HG03108 (cell line): Measurements from ENCODE around the gene DERL3.
"Not testable (repeated sequence)": the region's sequence is repeated elsewhere in the genome, so short reads cannot be mapped to it uniquely, and the experiment has no call there.

Experiments used
- ATAC-seq: cut with Tn5 transposase; IDR thresholded peaks from one replicate; pipeline ENCODE4 v1.9.1; 2021; ENCODE audit warnings: moderate library complexity; ENCODE audit not compliant: unreplicated experiment

The DERL3 gene

GRCh38 chr22:23838681-23839468 lies at the start of gene DERL3:
Gene DERL3, minus strand, starts transcription at chr22:23839006. Its CDS starts 19 bp downstream, at chr22:23838987.
- peak; percentile 74 for ATAC-seq

GRCh38 chr22:23884140-23884539 lies 45.3 kb upstream of the DERL3 start:
- ATAC-seq, result no peak

DNA sequence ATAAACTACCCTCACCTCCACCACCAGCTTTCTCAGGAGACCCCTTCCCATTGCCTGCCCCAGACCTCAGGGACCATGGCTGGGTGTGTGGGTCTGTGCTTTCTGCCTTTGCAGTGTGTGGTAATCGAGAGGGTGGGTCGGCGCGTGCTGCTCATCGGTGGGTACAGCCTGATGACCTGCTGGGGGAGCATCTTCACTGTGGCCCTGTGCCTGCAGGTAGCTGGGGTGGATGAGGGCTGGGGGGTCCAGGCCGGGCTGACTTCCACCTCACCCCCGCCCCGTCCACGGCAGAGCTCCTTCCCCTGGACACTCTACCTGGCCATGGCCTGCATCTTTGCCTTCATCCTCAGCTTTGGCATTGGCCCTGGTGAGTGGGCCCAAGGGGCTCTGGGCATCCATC lies 44.9 kb upstream of the DERL3 start:
- ATAC-seq, result no peak

GRCh38 chr22:23882370-23882769 lies 43.6 kb upstream of the DERL3 start:
- no peak for ATAC-seq

- ATAC-seq, result no peak
Observed at GRCh38 chr22:23878219-23878618, 39.4 kb upstream of the DERL3 start.

GRCh38 chr22:23877566-23877965 lies 38.8 kb upstream of the DERL3 start:
- ATAC-seq, result no peak

- ATAC-seq, result no peak
Observed at GRCh38 chr22:23875801-23876200, 37.0 kb upstream of the DERL3 start.

DNA sequence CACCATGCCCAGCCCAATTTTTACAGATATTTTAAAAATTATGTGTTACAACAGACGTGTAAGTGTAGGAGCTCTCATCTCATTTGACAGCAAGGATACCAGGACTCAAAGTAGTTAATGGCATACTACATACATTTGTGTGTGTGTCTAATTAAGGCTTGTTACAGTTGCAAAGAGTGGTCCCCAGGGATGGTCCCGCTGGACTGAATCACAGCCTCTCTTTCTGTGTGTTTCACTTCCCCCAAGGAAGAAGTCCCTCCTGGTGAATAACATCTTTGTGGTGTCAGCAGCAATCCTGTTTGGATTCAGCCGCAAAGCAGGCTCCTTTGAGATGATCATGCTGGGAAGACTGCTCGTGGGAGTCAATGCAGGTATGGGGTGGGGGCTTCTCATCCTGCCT lies 36.1 kb upstream of the DERL3 start:
- no peak for ATAC-seq

DNA sequence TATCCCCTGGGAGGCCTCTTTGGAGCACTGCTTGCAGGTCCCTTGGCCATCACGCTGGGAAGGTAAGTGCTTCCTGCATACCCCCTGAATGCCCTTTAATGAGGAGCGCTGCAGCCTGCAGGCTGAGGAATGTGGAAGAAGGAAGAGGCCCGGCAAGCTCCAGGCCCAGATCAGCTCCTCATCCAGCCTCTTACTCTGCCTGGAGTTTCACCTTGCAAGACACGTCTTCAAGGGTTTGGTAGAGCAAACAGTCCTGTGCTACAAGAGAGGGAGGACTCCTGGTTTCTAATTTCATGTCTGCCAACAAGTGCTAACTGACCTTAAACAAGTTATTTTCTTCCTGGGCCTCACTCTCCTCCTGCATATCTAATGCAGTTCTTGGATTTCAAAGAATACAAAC lies 29.8 kb upstream of the DERL3 start:
- no peak for ATAC-seq

DNA sequence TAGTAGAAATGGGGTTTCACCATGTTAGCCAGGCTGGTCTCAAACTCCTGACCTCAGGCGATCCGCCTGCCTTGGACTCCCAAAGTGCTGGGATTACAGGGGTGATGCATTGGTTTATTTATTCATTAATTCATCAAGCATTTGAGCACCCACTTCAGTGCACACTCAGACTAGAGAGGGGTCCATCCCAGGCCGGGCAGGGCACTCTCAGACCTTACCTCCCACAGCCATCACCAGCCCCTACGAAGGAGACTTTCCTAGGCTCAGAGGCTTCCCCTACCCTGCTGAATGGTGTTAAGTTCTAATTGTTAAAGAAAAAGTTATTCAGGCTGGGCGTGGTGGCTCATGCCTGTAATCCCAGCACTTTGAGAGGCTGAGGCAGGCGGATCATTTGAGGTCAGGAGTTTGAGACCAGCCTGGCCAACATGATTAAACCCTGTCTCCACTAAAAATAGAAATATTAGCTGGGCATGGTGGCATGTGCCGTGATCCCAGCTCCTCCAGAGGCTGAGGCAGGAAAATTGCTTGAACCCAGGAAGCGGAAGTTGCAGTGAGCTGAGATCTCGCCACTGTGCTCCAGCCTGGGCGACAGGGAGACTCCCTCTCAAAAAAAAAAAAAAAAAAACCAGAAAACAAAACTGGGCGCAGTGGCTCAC lies 25.8 kb upstream of the DERL3 start:
- ATAC-seq, result not testable (repeated sequence)

DNA sequence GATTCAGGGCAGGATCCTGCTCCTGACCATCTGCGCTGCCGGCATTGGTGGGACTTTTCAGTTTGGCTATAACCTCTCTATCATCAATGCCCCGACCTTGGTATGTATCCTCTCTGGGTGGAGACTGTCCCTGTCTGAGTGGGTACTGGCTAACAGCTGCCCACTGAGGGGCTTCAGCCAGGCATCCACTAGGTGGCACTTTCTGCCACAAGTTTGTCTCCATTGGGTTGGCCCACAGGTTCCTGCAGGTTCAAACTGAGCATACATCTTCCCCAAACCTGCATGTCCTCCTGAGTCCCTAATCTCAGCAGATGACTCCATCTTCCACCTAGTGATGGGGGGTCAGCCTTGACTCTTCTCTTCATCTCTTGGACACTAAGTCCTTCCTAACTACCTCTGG lies 23.3 kb upstream of the DERL3 start:
- no peak for ATAC-seq

- ATAC-seq, result not testable (repeated sequence)
Observed at GRCh38 chr22:23860187-23860586, 21.4 kb upstream of the DERL3 start.

DNA sequence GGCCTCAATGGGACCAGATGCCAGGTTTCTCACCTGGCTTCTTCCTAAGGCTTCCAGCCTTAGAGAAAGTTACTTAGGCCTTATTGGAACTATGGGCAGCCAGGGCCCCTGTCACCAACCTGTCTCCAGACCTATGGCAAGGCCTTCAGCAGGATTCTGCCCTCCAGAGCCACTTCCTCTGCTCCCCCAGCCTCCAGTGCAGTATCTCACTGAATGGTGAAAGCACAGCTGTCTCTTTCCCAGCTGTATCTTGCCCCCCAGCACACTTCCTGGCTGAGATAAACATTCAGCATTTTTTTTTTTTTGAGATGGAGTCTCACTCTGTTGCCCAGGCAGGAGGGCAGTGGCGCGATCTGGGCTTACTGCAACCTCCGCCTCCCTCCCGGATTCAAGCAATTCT lies 20.4 kb upstream of the DERL3 start:
- ATAC-seq, result no peak

- ATAC-seq, result no peak
Observed at GRCh38 chr22:23858484-23858815, 19.6 kb upstream of the DERL3 start.

- peak; percentile 90 for ATAC-seq
Observed at GRCh38 chr22:23857606-23858483, 19.0 kb upstream of the DERL3 start, which contains the start of gene SLC2A11. Gene SLC2A11, plus strand, starts transcription at chr22:23857875. Its CDS starts 125 bp downstream, at chr22:23858000.

DNA sequence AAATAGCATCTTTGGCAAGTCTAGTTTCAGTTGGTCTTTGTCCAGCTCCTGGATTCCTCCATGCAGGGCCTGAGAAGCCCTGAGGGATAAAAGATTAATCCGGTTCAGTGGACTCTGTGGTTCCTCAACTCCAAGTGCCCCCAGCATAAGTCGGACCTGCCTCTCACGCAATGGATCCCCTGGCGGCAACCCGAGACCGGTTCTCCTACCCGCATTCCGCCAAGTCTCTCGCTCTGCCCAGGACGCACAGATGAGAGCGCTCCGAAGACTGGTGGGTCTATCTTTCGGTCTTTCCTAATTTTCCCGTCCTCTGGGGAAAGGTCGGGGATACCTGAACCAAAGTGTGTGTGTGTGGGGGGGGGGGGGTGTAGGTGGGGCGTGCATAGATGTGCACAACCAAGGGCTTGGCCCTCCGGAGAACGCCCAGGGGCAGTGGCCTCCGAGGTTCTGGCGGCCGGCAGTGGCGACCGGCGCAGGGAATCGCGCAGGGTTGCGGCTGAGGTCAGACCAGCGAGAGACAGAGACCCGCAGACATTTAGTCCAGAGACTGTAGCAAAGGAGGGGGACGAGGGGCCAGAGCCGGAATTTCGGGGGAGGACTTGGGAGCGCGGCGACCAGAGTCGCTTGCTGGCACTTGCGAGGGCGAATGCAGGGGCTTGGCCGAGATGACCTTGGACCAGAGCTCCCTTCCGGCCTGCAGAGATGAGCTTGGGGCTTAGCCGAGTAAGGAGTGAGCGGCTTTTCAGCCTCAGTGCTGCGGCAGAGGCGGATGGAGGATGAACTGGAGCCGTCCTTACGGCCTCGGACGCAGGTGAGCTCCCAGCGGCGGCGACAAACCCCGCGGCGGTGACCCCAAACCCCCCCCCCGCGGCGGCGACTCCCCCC lies 18.2 kb upstream of the DERL3 start:
- ATAC-seq, result peak; percentile 28

DNA sequence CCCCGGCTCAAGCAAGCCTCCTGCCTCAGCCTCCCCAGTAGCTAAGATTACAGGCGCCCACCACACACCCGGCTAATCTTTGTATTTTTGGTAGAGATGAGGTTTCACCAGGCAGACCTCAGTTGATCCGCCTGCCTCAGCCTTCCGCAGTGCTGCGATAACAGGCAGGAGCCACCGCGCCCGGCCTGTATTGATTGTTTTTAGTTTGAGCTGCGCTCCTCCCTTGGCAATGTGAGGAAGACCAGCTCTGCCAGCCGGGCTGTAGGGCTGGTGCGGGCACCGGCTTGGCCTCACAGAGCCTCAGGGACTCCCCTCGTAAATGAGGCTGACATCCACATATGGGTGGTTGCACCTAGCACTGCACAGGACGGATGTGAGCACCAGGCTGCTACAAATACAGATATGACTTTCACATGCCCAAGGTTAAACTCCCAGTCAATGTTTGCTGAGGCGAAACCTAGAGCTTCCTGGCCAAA lies 11.4 kb upstream of the DERL3 start:
- peak; percentile 72 for ATAC-seq

DNA sequence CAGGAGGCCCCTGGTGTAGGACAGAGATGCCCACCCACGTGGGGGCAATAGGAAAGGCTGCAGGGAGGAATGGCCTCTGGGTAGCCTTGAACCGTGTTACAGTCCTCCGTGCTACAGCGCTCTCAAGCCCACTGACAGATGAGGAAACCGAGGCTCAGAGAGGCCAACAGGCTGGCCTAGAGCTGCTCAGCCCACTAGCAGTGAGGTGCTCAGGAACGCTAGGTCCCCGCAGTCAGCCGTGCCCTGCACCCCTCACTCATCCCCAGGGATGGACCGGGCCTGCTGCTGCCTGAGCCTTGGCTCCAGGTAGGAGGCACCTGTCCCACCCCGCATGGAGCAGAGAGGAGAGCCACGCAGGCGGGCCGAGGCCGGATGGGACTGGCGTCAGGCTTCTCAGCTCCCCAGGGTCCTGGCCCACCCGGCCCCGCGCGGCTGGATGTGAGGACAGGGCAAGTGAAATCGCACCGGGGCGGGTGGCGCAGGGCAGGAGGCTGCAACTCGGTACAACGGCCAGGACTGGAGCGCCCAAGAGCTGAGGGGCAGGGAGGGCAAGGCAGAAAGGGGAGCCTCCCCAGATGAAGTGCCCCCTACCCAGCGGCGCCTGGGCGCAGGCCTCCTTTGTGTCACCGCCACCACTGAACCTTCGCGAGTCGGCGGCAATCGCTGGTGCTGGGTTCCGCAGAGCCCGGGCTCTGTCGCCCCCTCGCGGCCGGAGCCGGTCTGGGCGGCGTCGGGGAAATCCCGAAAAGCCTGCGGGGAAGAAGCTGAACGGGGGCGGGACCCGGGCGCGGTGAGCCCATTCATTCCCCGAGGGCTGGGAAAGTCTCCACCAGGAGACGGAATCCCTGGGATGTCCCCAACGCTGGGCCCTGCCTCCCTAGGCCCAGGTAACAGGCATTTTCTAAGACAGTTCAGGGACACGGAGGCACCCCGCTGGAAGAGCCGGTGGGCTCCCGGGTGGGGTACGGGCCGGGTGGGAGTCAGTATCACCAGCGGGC lies 10.5 kb upstream of the DERL3 start:
- no peak for ATAC-seq
